GM12872 (cell line): ENCODE data around the gene ARHGAP45.

Experiments
- TF ChIP-seq, protein P1 (sequence below): IDR thresholded peaks from 3 replicates; pipeline ENCODE4 v1.5.1; 2011; ENCODE audit warnings: low read depth, mild to moderate bottlenecking, low read length, moderate library complexity; ENCODE audit not compliant: insufficient read depth

The ARHGAP45 gene, protein sequence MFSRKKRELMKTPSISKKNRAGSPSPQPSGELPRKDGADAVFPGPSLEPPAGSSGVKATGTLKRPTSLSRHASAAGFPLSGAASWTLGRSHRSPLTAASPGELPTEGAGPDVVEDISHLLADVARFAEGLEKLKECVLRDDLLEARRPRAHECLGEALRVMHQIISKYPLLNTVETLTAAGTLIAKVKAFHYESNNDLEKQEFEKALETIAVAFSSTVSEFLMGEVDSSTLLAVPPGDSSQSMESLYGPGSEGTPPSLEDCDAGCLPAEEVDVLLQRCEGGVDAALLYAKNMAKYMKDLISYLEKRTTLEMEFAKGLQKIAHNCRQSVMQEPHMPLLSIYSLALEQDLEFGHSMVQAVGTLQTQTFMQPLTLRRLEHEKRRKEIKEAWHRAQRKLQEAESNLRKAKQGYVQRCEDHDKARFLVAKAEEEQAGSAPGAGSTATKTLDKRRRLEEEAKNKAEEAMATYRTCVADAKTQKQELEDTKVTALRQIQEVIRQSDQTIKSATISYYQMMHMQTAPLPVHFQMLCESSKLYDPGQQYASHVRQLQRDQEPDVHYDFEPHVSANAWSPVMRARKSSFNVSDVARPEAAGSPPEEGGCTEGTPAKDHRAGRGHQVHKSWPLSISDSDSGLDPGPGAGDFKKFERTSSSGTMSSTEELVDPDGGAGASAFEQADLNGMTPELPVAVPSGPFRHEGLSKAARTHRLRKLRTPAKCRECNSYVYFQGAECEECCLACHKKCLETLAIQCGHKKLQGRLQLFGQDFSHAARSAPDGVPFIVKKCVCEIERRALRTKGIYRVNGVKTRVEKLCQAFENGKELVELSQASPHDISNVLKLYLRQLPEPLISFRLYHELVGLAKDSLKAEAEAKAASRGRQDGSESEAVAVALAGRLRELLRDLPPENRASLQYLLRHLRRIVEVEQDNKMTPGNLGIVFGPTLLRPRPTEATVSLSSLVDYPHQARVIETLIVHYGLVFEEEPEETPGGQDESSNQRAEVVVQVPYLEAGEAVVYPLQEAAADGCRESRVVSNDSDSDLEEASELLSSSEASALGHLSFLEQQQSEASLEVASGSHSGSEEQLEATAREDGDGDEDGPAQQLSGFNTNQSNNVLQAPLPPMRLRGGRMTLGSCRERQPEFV

DNA sequence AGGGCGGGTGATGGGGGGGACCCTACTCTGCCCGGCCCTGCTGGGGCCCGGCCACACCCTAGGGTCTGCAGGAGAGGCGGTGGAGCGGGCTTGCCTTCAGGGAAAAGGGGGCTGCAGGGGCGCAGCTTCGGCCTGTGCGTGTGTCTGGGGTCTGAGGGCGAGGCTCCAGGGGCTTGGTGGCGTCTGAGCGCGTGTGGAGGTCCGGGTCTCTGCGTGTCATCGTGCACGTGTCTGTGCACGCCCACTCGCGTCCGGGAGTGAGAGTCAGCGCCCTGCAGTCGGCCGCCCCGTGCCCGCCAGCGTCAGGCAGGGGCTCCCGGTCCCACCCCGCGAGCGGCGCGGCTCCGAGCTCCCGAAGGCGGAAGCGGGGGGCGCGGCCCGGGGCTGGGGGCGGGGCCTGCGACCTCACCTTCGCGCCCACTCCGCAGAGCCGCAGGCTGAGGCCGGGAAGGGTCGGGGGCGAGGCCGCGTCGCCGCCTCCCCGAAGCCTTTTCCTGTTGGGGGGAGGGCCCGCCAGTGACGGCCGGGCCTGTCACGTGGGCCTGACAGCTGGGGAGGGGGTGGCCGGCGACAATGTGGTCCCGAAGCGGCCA is at the start of gene ARHGAP45:
Gene ARHGAP45, plus strand, starts transcription at position 420 of the 593 bp plus-strand sequence. CDS start 239 bp downstream, outside the sequence.
- TF ChIP-seq, protein P1, sequence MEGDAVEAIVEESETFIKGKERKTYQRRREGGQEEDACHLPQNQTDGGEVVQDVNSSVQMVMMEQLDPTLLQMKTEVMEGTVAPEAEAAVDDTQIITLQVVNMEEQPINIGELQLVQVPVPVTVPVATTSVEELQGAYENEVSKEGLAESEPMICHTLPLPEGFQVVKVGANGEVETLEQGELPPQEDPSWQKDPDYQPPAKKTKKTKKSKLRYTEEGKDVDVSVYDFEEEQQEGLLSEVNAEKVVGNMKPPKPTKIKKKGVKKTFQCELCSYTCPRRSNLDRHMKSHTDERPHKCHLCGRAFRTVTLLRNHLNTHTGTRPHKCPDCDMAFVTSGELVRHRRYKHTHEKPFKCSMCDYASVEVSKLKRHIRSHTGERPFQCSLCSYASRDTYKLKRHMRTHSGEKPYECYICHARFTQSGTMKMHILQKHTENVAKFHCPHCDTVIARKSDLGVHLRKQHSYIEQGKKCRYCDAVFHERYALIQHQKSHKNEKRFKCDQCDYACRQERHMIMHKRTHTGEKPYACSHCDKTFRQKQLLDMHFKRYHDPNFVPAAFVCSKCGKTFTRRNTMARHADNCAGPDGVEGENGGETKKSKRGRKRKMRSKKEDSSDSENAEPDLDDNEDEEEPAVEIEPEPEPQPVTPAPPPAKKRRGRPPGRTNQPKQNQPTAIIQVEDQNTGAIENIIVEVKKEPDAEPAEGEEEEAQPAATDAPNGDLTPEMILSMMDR: no peak

- TF ChIP-seq, protein P1: no peak
Measured at GRCh38 chr19:1017906-1018305, 49.1 kb upstream of the ARHGAP45 start.

DNA sequence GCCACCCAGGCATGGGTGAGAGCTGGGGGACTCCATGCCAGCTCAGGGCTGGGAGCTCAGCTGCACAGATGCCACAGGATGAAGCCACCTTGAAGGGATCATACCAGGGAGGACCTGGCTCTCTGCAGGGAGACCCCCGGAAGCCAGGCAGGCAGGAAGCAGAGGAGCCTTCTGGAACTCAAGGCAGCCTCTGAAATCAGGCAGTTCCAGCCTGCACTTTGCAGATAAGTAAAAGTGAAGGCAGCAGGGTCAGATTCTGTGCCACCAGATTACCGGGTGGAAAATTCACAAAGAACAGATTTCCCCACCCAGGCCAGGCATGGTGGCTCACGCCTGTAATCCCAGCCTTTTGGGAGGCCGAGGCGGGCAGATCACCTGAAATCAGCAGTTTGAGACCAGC is 48.6 kb upstream of the ARHGAP45 start:
- TF ChIP-seq, protein P1: no peak

GRCh38 chr19:1018932-1019615 is 47.9 kb upstream of the ARHGAP45 start:
- TF ChIP-seq, protein P1: no peak

DNA sequence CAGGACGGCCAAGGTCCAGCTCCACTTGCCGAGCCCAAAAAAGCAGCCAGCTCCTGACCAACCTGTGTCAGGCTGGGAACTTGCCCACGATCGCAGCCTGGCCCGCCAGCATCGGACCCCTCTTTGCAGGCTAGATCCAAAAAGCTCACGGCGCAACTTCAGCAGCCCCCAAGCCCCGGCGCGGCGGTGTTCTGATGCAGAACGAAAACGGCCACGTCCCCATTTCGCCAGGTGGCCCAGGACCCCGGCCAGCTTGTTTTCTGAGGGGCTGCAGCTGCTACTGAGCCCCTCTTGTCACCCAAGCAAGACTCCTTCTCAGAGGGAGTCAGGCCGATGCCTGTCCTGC is 47.4 kb upstream of the ARHGAP45 start:
- TF ChIP-seq, protein P1: no peak

DNA sequence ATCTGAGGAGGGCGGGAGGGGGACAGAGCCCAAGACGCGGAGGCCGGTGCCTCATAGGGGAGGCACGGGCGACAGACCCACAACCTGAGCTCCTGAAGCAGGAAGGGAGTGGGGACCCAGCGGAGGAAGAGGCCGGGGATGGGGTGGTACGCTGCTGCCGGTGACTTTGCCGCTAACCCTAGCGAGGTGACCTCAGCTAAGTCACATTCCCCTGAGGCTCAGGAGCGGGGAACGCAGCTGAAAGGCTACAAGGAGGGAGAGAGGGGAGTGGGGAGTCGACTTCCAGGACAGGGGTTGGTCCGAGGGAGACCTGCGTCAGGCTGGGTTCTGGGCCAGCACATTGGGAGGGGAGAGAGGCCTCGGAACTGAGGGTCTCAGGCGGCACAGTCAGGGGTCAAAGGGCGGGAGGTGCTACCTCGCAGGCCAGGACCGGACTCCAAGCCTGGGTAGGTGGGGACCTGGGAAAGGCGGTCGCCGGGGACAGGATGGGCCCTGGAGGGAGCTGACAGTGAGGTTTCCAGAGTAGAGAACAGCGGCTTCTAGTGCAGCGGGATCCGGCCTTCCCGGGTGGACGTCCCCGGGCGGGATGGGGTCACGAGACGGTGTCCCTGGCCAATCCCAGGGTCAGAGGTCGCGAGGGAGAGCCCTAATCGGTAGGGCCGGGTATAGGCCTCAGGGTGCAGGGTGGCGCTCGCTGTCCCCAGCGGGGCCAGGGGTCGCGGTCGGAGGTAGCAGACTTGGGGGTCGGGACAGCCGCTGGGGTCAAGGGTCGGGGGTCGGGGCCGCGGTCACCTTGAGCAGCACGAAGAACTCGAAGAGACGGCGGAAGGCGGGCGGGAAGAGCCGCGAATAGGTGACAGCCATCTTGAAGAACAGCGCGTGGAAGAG is 46.7 kb upstream of the ARHGAP45 start:
- TF ChIP-seq, protein P1: no peak
